GM15510 (cell line): ENCODE measurements around the gene WDR47.
A peak's percentile ranks its signal among the peaks of the same experiment; 100 is the strongest.

ENCODE experiments used
- POLR2A ChIP-seq: IDR thresholded peaks from 3 replicates; pipeline ENCODE4 v1.6.1; 2011; ENCODE audit warnings: borderline replicate concordance; ENCODE audit not compliant: insufficient read length; ENCODE audit errors: extremely low read depth

WDR47 gene

GRCh38 chr1:109069294-109069693 lies 27.4 kb upstream of the WDR47 start:
- TF ChIP-seq POLR2A: no peak

- no peak for TF ChIP-seq POLR2A
Measured at GRCh38 chr1:109067883-109068282, 26.0 kb upstream of the WDR47 start.

GRCh38 chr1:109065137-109065536 lies 23.2 kb upstream of the WDR47 start:
- TF ChIP-seq POLR2A: no peak

GRCh38 chr1:109061183-109061582 lies 19.3 kb upstream of the WDR47 start:
- no peak for TF ChIP-seq POLR2A

- TF ChIP-seq POLR2A: no peak
Measured at GRCh38 chr1:109060707-109061106, 18.8 kb upstream of the WDR47 start.

- TF ChIP-seq POLR2A: no peak
Measured at GRCh38 chr1:109059026-109059425, 17.1 kb upstream of the WDR47 start.

GRCh38 chr1:109056064-109056463 lies 14.2 kb upstream of the WDR47 start:
- TF ChIP-seq POLR2A: no peak

- TF ChIP-seq POLR2A: no peak
Measured at GRCh38 chr1:109050228-109050995, 8.5 kb upstream of the WDR47 start.

GRCh38 chr1:109048335-109048734 lies 6.4 kb upstream of the WDR47 start:
- no peak for TF ChIP-seq POLR2A

- TF ChIP-seq POLR2A: no peak
Measured at GRCh38 chr1:109047339-109047738, 5.4 kb upstream of the WDR47 start.

GRCh38 chr1:109046671-109047070 lies 4.8 kb upstream of the WDR47 start:
- no peak for TF ChIP-seq POLR2A

GRCh38 chr1:109045595-109045994 lies 3.7 kb upstream of the WDR47 start:
- TF ChIP-seq POLR2A: no peak

- TF ChIP-seq POLR2A: peak; percentile 14
Measured at GRCh38 chr1:109040989-109041620, 797 bp downstream of the WDR47 start.

GRCh38 chr1:109040627-109040988 lies 1.3 kb downstream of the WDR47 start:
- TF ChIP-seq POLR2A: no peak

GRCh38 chr1:109034382-109034781 lies 7.5 kb downstream of the WDR47 start:
- TF ChIP-seq POLR2A: no peak

- no peak for TF ChIP-seq POLR2A
Measured at GRCh38 chr1:109027841-109028240, 14.1 kb downstream of the WDR47 start.
